ENCODE data around the gene MYO7B.

Gene MYO7B

GRCh38 chr2:127658641-127659407 lies 123.3 kb downstream of the MYO7B start:
- TF ChIP-seq CSDC2 (CRISPR knock-in tag; IDR thresholded peaks at IDR 0.05) (no peak), PATZ1 (CRISPR knock-in tag; IDR thresholded peaks at IDR 0.05; ENCODE audit: borderline replicate concordance) (no peak), OSR1 (CRISPR knock-in tag; IDR thresholded peaks at IDR 0.05) (no peak), GLIS3 (CRISPR knock-in tag; IDR thresholded peaks at IDR 0.05) (no peak)
- ATAC-seq: no peak

DNA sequence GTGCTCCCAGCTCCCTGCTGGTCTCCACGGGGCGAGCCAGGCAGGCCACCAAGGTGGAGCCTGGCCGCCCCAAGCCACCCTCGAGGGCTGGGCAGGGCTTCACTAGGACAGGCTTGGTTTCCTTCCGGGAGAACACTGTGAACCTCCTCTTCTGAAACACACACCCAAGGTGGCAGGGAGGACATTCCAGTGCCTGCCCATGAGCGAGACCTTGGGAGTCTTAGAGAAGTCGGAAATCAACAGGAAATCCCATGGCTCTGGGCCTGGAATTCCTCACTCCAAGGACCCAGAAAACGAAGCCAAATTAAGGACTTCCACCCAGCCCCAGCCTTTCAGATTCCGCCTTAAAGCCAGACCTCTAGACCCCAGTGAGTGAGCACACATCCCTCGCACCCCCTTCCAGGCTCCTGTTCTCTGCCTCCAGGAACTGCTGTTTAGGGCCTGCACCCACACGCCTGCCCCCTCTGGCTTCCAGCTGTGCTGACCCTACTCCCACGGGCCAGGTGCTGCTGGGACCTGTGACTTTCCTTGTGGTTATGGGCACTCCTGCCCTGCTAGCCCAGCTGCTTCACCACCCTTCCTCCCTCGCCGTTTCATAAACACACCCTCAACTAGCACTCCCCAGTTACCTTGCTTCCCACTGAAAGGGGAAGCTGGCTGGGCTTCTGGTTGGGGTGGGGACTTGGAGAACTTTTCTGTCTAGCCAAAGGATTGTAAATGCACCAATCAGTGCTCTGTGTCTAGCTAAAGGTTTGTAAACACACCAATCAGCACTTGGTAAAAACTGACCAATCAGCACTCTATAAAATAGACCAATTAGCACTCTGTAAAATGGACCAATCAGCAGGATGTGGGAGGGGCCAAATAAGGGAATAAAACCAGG lies 124.2 kb downstream of the MYO7B start:
- TF ChIP-seq CREB5 (CRISPR knock-in tag; IDR thresholded peaks at IDR 0.05; ENCODE audit: low read depth) (no peak), ZNF565 (CRISPR knock-in tag; conservative IDR thresholded peaks at IDR 0.05; ENCODE audit: low read depth) (no peak), POU6F1 (CRISPR knock-in tag; IDR thresholded peaks at IDR 0.05; ENCODE audit: borderline replicate concordance, low read depth) (no peak), SNAI2 (CRISPR knock-in tag; IDR thresholded peaks at IDR 0.05) (no peak), TSHZ2 (CRISPR knock-in tag; IDR thresholded peaks at IDR 0.05) (no peak), PPARA (CRISPR knock-in tag; IDR thresholded peaks at IDR 0.05; ENCODE audit: borderline replicate concordance) (no peak)
- ATAC-seq: no peak

DNA sequence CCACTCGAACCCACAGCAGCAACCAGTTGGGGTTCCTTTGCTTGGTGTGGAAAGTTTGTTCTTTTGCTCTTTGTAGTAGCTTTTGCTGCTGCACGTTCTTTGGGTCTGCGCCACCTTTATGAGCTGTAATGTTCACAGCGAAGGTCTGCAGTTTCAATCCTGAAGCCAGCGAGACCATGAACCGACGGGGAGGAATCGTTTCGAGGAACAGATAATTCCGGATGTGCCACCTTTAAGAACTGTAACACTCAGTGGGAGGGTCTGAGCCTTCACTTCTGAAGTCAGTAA lies 124.8 kb downstream of the MYO7B start:
- ATAC-seq: no peak
- TF ChIP-seq RARB (CRISPR knock-in tag; IDR thresholded peaks at IDR 0.05) (no peak), PPARA (CRISPR knock-in tag; IDR thresholded peaks at IDR 0.05; ENCODE audit: borderline replicate concordance) (no peak), SNAI2 (CRISPR knock-in tag; IDR thresholded peaks at IDR 0.05) (no peak), OSR1 (CRISPR knock-in tag; IDR thresholded peaks at IDR 0.05) (no peak), ISL1 (CRISPR knock-in tag; IDR thresholded peaks at IDR 0.05) (no peak), ZNF565 (CRISPR knock-in tag; conservative IDR thresholded peaks at IDR 0.05; ENCODE audit: low read depth) (no peak), ESRRG (CRISPR knock-in tag; IDR thresholded peaks at IDR 0.05) (no peak), PATZ1 (CRISPR knock-in tag; IDR thresholded peaks at IDR 0.05; ENCODE audit: borderline replicate concordance) (no peak), TSHZ2 (CRISPR knock-in tag; IDR thresholded peaks at IDR 0.05) (no peak), POU6F1 (CRISPR knock-in tag; IDR thresholded peaks at IDR 0.05; ENCODE audit: borderline replicate concordance, low read depth) (no peak), ZC3H10 (CRISPR knock-in tag; IDR thresholded peaks at IDR 0.05) (no peak)

Measured in SK-N-SH treated with all-trans-retinoic acid at 6 μM for 48 hours (cell line).